HEK293T (cell line): ENCODE results near the gene KLRF2.
"Not testable (repeated sequence)": the region's sequence is repeated elsewhere in the genome, so short reads cannot be mapped to it uniquely, and the experiment has no call there.

Experiments
- ARNT ChIP-seq: fragments of 450-650 bp; IDR thresholded peaks from 2 replicates; pipeline ENCODE4 v1.6.1; 2017; ENCODE audit warnings: mild to moderate bottlenecking
- BHLHE40 ChIP-seq: fragments of 450-650 bp; IDR thresholded peaks from 2 replicates; pipeline ENCODE4 v1.6.1; 2016; ENCODE audit warnings: mild to moderate bottlenecking, moderate library complexity, borderline replicate concordance
- FOXA1 ChIP-seq: fragments of 450-650 bp; IDR thresholded peaks from 2 replicates; pipeline ENCODE4 v1.6.1; 2016; ENCODE audit warnings: mild to moderate bottlenecking
- FOXK2 ChIP-seq: fragments of 450-650 bp; IDR thresholded peaks from 2 replicates; pipeline ENCODE4 v1.6.1; 2016; ENCODE audit warnings: mild to moderate bottlenecking
- FOXM1 ChIP-seq: fragments of 450-650 bp; IDR thresholded peaks from 2 replicates; pipeline ENCODE4 v1.6.1; 2017; ENCODE audit warnings: mild to moderate bottlenecking, borderline replicate concordance
- HDGF ChIP-seq: fragments of 450-650 bp; IDR thresholded peaks from 2 replicates; pipeline ENCODE4 v1.6.1; 2017; ENCODE audit warnings: antibody characterized with exemption, borderline replicate concordance
- NFRKB ChIP-seq: fragments of 450-650 bp; IDR thresholded peaks from 2 replicates; pipeline ENCODE4 v1.6.1; 2016; ENCODE audit warnings: mild to moderate bottlenecking, moderate library complexity
- PKNOX1 ChIP-seq: fragments of 450-650 bp; IDR thresholded peaks from 2 replicates; pipeline ENCODE4 v1.6.1; 2016
- SP1 ChIP-seq: fragments of 450-650 bp; IDR thresholded peaks from 2 replicates; pipeline ENCODE4 v1.6.1; 2017
- SUZ12 ChIP-seq: fragments of 450-650 bp; IDR thresholded peaks from 2 replicates; pipeline ENCODE4 v1.6.1; 2016; ENCODE audit warnings: mild to moderate bottlenecking
- TARDBP ChIP-seq: fragments of 450-650 bp; IDR thresholded peaks from 2 replicates; pipeline ENCODE4 v1.6.1; 2016

- not testable (repeated sequence) for TF ChIP-seq PKNOX1, ARNT, SUZ12, SP1, FOXA1, HDGF, BHLHE40, NFRKB, FOXM1, FOXK2, TARDBP
These were observed 5.2 kb upstream of the KLRF2 start for GRCh38 chr12:9876120-9876519.
